HFFc6 (cell line): ENCODE data around the gene GALNT5. TPM values are rescaled to one million over a fixed set of nuclear protein-coding genes. Genes with fewer than 3 reads are reported as not detected.

Source experiments
- DNase-seq: peaks from one replicate; pipeline ENCODE4 v3.0.0-alpha.2; 2018
- H3K27ac Mint-ChIP-seq: 2 replicates; pipeline ENCODE4 v1.8.0; 2020; ENCODE audit warnings: mild to moderate bottlenecking, mixed read lengths
- H3K27me3 Mint-ChIP-seq: 2 replicates; pipeline ENCODE4 v1.8.0; 2021; ENCODE audit warnings: mild to moderate bottlenecking, moderate library complexity, mixed read lengths; ENCODE audit not compliant: insufficient read depth
- H3K36me3 Mint-ChIP-seq: 2 replicates; pipeline ENCODE4 v1.8.0; 2021; ENCODE audit warnings: low read depth, mixed read lengths
- H3K4me1 Mint-ChIP-seq: 2 replicates; pipeline ENCODE4 v1.8.0; 2020; ENCODE audit warnings: low read depth, mixed read lengths
- H3K4me3 Mint-ChIP-seq: 2 replicates; pipeline ENCODE4 v1.8.0; 2020; ENCODE audit warnings: mild to moderate bottlenecking, moderate library complexity, mixed read lengths
- H3K9me3 Mint-ChIP-seq: 2 replicates; pipeline ENCODE4 v1.8.0; 2020; ENCODE audit warnings: mild to moderate bottlenecking, mixed read lengths
- CTCF ChIP-seq: fragments of 200-600 bp; sonication (generic); IDR thresholded peaks from 2 replicates; pipeline ENCODE4 v1.5.0; 2021; ENCODE audit warnings: antibody characterized with exemption, mild to moderate bottlenecking
- total RNA-seq, 6 experiments: library from RNA; stranded (reverse); fragmentation: NEBNext Ultra II Directional; extraction: Animal tissue kit (Norgen Biotek cat#: 25700); gene quantifications; 2 replicates in 1 of 6; 3 replicates in 5 of 6; pipeline ENCODE4 v1.2.3, GENCODE V29; 2021

The GALNT5 gene
- total RNA-seq, 6 experiments from 2014 or later: 27.6 to 70.0 (median 63.0) TPM

GRCh38 chr2:157325786-157326185 lies 68.3 kb downstream of the GALNT5 start, which contains the start of gene ERMN:
Gene ERMN (minus strand): TSS chr2:157325824. CDS start chr2:157325642, 182 bp downstream.
- peaks cover 7% of the 10 kb centered on the region for H3K27me3 Mint-ChIP-seq

GRCh38 chr2:157326698-157327097 lies 69.2 kb downstream of the GALNT5 start:
- TF ChIP-seq CTCF: no peak
- no peak overlapping the region for H3K27ac Mint-ChIP-seq
- 0 out of 2 replicates have a peak, but pooled peaks cover 9% of the 10 kb centered on the region for H3K4me1 Mint-ChIP-seq
- no peak overlapping the region for H3K4me3 Mint-ChIP-seq
- peaks cover 7% of the 10 kb centered on the region for H3K27me3 Mint-ChIP-seq
- DNase-seq: no peak
- no peaks in the 10 kb centered on the region for H3K9me3 Mint-ChIP-seq
- H3K36me3 Mint-ChIP-seq: no peaks in the 10 kb centered on the region

More at GRCh38 chr2:157325786-157326185, 68.3 kb downstream of the GALNT5 start, which contains the start of gene ERMN:
- DNase-seq: no peak
- no peaks in the 10 kb centered on the region for H3K36me3 Mint-ChIP-seq
- no peaks in the 10 kb centered on the region for H3K9me3 Mint-ChIP-seq
- H3K27ac Mint-ChIP-seq: no peak within 1 kb of the TSS
- no peak for TF ChIP-seq CTCF
- 0 out of 2 replicates have a peak, but pooled peaks cover 9% of the 10 kb centered on the region for H3K4me1 Mint-ChIP-seq
- no peak within 1 kb of the TSS for H3K4me3 Mint-ChIP-seq

GRCh38 chr2:157327200-157327599 lies 69.7 kb downstream of the GALNT5 start:
- no peak for TF ChIP-seq CTCF
- DNase-seq: no peak
- H3K27ac Mint-ChIP-seq: no peak overlapping the region
- peaks cover 7% of the 10 kb centered on the region for H3K27me3 Mint-ChIP-seq
- no peaks in the 10 kb centered on the region for H3K9me3 Mint-ChIP-seq
- H3K4me1 Mint-ChIP-seq: 0 out of 2 replicates have a peak, but pooled peaks cover 9% of the 10 kb centered on the region
- no peak overlapping the region for H3K4me3 Mint-ChIP-seq
- H3K36me3 Mint-ChIP-seq: no peaks in the 10 kb centered on the region

GRCh38 chr2:157327621-157328500 lies 70.4 kb downstream of the GALNT5 start:
- peak; percentile 94 for TF ChIP-seq CTCF

GRCh38 chr2:157329524-157329923 lies 72.0 kb downstream of the GALNT5 start:
- no peaks in the 10 kb centered on the region for H3K36me3 Mint-ChIP-seq
- 0 out of 2 replicates have a peak, but pooled peaks cover 9% of the 10 kb centered on the region for H3K4me1 Mint-ChIP-seq
- no peak overlapping the region for H3K4me3 Mint-ChIP-seq
- H3K9me3 Mint-ChIP-seq: no peaks in the 10 kb centered on the region
- H3K27ac Mint-ChIP-seq: no peak overlapping the region
- TF ChIP-seq CTCF: no peak
- peaks cover 6% of the 10 kb centered on the region for H3K27me3 Mint-ChIP-seq
- DNase-seq: no peak

More at GRCh38 chr2:157327621-157328500, 70.4 kb downstream of the GALNT5 start:
- no peak overlapping the region for H3K27ac Mint-ChIP-seq
- peaks cover 6% of the 10 kb centered on the region for H3K27me3 Mint-ChIP-seq
- H3K4me1 Mint-ChIP-seq: 0 out of 2 replicates have a peak, but pooled peaks cover 9% of the 10 kb centered on the region
- H3K36me3 Mint-ChIP-seq: no peaks in the 10 kb centered on the region
- no peak overlapping the region for H3K4me3 Mint-ChIP-seq
- DNase-seq: peak; percentile 68
- no peaks in the 10 kb centered on the region for H3K9me3 Mint-ChIP-seq
